AG04450 (cell line): ENCODE results near the gene GID8. TPM values are rescaled to one million over a fixed set of nuclear protein-coding genes. Genes with fewer than 3 reads are reported as not detected.

Experiments used
- CTCF ChIA-PET: fragments of 300-600, 350-600 bp; formaldehyde crosslinking; extraction: SDS; loops from one replicate; lab custom pipeline; 2022; ENCODE audit warnings: antibody characterized with exemption, inconsistent platforms; lab: Charles Lee
- POLR2A ChIA-PET: fragments of 350-600 bp; formaldehyde crosslinking; extraction: SDS; loops from one replicate; lab custom pipeline; 2021; ENCODE audit warnings: antibody characterized with exemption, inconsistent platforms; lab: Yijun Ruan, JAX
- DNase-seq: peaks from one replicate; pipeline ENCODE4 v3.0.0-alpha.2; 2011; ENCODE audit warnings: low read depth, low spot score
- H3K27ac ChIP-seq: one replicate; pipeline ENCODE4 v1.5.1; 2012; ENCODE audit warnings: low read depth, low read length, control low read depth
- H3K27me3 ChIP-seq: one replicate; pipeline ENCODE4 v1.6.0; 2012; ENCODE audit warnings: low read length; ENCODE audit not compliant: control insufficient read depth, insufficient read depth
- H3K4me3 ChIP-seq: 2 replicates; pipeline ENCODE4 v1.5.1; 2011; ENCODE audit warnings: mild to moderate bottlenecking, low read depth, low read length, control low read depth
- H3K9me3 ChIP-seq: 2 replicates; pipeline ENCODE4 v1.5.1; 2012; ENCODE audit warnings: low read length; ENCODE audit not compliant: control insufficient read depth, insufficient read depth
- polyA plus RNA-seq: library from polyadenylated mRNA; depleted of rRNA; stranded (reverse); fragments of >200 nt; gene quantifications from 2 replicates; pipeline ENCODE4 v1.2.3, GENCODE V29; 2011
- TF ChIP-seq, protein P1 (sequence below): IDR thresholded peaks from 2 replicates; pipeline ENCODE4 v1.5.1; 2011; ENCODE audit warnings: low read depth, low read length, control low read depth, inconsistent platforms

The GID8 gene
- polyA plus RNA-seq, 1 experiment: 24.4 TPM

DNA sequence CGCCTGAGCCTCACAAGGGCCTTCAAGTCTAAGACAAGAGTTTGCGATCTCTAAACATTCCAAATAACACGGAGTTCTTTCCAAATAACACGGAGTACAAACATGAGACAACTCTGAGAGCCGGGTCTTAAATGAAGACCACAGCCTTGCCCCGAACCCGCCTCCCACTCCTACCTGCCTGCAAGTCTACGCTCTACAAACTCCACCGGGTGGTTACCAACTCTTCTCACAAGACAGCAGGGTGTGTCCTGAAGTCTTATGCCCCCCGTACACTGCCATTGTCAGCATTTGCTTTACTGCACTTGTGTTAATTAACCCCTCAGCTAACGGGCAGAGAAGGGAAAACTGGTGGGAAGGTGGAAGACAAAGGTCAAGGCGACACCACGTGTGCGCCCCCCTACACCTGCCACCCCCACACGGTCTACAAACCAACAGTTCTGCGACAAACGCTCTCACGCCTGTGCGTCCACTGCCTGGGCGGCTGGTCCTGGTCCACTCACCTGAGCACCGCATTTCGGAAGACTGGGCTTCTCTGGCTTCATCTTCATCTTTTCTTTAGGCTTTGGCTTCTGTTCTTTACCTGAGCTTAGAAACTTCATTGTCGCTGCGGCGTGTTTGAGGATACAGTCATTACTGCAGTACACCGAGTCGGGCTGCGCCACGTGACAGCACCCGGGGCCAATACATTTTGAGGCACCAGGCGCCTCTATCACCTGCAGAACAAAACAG, 31.1 kb upstream of the GID8 start:
- ChIA-PET POLR2A (no interaction called here), CTCF (interaction anchor here (0.6 to 1.8 kb wide), 5 partner anchors 9 to 103 kb away, joined by 3 to 7 read pairs (median 5); partner anchors contain the start of gene DIDO1)
- TF ChIP-seq, protein P1, sequence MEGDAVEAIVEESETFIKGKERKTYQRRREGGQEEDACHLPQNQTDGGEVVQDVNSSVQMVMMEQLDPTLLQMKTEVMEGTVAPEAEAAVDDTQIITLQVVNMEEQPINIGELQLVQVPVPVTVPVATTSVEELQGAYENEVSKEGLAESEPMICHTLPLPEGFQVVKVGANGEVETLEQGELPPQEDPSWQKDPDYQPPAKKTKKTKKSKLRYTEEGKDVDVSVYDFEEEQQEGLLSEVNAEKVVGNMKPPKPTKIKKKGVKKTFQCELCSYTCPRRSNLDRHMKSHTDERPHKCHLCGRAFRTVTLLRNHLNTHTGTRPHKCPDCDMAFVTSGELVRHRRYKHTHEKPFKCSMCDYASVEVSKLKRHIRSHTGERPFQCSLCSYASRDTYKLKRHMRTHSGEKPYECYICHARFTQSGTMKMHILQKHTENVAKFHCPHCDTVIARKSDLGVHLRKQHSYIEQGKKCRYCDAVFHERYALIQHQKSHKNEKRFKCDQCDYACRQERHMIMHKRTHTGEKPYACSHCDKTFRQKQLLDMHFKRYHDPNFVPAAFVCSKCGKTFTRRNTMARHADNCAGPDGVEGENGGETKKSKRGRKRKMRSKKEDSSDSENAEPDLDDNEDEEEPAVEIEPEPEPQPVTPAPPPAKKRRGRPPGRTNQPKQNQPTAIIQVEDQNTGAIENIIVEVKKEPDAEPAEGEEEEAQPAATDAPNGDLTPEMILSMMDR: no peak
- no peaks in the 10 kb centered on the region; the same call in 1 of the 2 replicates for H3K9me3 ChIP-seq
- DNase-seq: no peak
- H3K4me3 ChIP-seq: no peak overlapping the region
- no peak overlapping the region for H3K27ac ChIP-seq
- no peaks in the 10 kb centered on the region for H3K27me3 ChIP-seq

DNA sequence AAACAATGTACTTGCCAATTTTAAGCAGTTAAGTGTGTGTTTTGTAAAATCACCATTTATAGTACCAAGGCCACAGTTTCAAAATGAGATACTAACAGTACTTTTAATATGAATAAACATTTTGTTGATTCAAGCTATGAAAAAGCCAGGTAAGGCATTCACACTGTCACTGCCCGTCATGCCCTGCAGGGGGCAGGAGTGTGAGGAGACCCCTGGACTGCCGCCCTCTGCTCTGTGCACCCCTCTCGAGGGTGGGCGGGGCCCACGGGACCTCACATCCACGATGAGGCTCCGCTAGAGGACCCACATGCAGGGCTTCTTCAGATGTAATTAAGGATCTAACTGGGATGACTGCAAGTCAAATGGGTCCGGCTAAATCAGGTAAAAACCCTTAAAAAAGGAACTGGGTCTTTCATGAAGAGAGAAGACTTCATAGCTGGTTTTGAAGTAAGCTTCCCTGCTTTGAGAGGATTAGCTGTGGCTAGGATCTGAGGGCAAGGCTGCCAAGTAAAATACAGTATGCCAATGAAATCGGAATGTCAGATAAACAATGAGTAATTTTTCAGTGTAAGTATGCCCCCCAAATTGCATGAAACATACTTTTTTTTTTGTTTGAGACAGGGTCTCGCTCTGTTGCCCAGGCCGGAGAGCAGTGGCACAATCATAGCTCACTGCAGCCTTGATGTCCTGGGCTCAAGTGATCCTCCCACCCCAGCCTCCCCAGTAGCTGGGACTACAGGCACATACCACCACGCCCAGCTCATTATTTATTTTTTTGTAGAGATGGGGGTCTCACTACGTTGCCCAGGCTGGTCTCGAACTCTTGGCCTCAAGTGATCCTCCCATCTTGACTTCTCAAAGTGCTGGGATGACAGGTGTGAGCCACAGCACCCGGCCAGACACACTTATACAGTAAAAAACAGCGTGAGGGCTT, 30.3 kb upstream of the GID8 start:
- H3K27me3 ChIP-seq: no peaks in the 10 kb centered on the region
- TF ChIP-seq, protein P1: peak; percentile 43
- H3K27ac ChIP-seq: no peak overlapping the region
- H3K4me3 ChIP-seq: no peak overlapping the region
- CTCF ChIA-PET: interaction anchor here (0.6 to 1.8 kb wide), 9 partner anchors 8 to 103 kb away, joined by 3 to 7 read pairs (median 4); partner anchors contain the start of gene DIDO1
- DNase-seq: no peak
- POLR2A ChIA-PET: no interaction called here
- no peaks in the 10 kb centered on the region; the same call in 1 of the 2 replicates for H3K9me3 ChIP-seq

DNA sequence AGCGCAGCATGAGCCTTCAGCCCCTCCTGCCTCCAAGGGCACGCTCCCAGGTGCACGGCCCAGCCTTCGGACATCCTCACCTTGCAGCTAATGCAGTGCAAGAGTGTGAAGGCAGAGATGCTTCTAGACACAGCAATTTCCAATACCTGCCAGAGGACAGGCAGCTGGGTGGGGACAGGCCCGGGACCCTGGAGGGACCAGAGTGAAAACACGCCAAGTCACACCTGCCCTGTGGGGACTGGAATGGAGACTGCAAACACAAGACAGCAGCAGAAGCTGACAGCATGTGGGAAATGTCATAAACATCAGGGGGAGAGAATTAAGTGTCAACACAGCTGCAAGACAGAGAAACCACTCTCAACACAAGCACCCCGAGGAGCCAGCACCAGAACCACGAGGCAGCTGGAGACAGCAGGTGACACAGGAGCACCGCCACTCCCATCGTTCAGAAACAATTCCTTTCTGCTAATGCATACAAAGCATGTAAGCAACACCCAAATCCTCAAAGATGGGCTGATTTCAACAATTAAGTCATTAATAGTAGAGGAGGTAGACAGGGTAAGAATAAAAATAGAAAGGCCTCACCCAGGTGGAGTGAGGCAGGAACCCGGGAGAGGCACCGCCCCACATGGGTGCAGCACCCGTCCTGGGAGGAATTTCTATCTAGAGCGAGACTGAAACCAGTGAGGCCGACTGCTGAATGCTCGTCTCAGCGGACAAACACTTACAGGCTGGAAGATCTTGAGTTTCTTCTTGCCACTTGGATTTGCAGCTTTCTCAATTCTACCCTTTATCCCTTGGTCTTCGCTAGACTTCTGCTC, 28.8 kb upstream of the GID8 start:
- no peak for DNase-seq
- CTCF ChIA-PET: interaction anchor here (0.8 kb wide), 1 partner anchor 10 kb away, joined by 3 read pairs; no protein-coding TSS in a partner anchor
- POLR2A ChIA-PET: interaction anchor here (0.6 kb wide), 1 partner anchor 8 kb away, joined by 3 read pairs; no protein-coding TSS in a partner anchor
- H3K27ac ChIP-seq: no peak overlapping the region
- no peaks in the 10 kb centered on the region for H3K27me3 ChIP-seq
- TF ChIP-seq, protein P1: no peak
- no peak overlapping the region for H3K4me3 ChIP-seq
- H3K9me3 ChIP-seq: no peaks in the 10 kb centered on the region; the same call in 1 of the 2 replicates

DNA sequence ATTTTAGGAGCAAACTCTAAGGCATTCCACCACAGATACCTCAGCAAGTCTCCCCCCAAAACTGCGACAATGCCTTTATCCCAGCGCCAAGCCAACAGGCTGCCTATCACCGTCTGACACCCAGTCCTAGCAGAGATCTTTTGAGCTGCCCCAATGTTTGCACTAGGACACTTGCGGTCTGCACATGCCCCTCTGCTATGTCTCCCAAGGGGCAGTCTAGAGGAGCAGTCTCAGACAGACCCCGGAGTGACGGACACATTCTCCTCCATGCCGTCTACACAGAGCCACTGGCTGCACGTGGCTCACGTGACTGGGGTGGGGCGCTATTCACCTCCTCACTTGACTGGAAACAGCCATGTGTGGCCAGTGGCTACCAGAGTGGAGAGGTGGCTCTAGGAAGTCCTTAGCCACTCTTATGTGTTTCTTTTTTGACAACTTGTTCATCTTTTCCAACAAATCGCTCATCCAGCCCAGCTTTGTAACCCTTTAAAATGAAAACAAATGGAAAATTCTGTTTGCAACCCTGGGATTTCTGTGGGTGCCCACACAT, 27.7 kb upstream of the GID8 start:
- POLR2A ChIA-PET: no interaction called here
- TF ChIP-seq, protein P1: no peak
- Histone ChIP-seq H3K9me3 (no peaks in the 10 kb centered on the region; the same call in 1 of the 2 replicates), H3K27ac (no peak overlapping the region), H3K27me3 (no peaks in the 10 kb centered on the region), H3K4me3 (no peak overlapping the region)
- DNase-seq: no peak
- CTCF ChIA-PET: interaction anchor here (1.0 to 1.3 kb wide), 2 partner anchors 10 kb away, joined by 3 to 4 read pairs; no protein-coding TSS in a partner anchor
